ENCODE measurements around the gene INAFM1.
"Not testable (repeated sequence)": the region's sequence is repeated elsewhere in the genome, so short reads cannot be mapped to it uniquely, and the experiment has no call there.

Gene INAFM1

GRCh38 chr19:47271949-47272348 is 2.7 kb upstream of the INAFM1 start:
- no peak for DNase-seq

- no peak for DNase-seq
These were observed 2.0 kb upstream of the INAFM1 start for GRCh38 chr19:47272448-47273312.

- peak; percentile 93 for DNase-seq
These were observed 1.2 kb upstream of the INAFM1 start for GRCh38 chr19:47273313-47274070.

GRCh38 chr19:47274891-47275761 is 441 bp downstream of the INAFM1 start:
- no peak for DNase-seq

GRCh38 chr19:47275791-47276461 is 1.2 kb downstream of the INAFM1 start:
- DNase-seq: no peak

- not testable (repeated sequence) for DNase-seq
These were observed 1.8 kb downstream of the INAFM1 start for GRCh38 chr19:47276513-47276912.

GRCh38 chr19:47280183-47280797 is 5.6 kb downstream of the INAFM1 start:
- peak; percentile 39 for DNase-seq

GRCh38 chr19:47283405-47284059 is 8.8 kb downstream of the INAFM1 start:
- no peak for DNase-seq

- DNase-seq: peak; percentile 49
These were observed 9.7 kb downstream of the INAFM1 start for GRCh38 chr19:47284324-47284899.

GRCh38 chr19:47296036-47296435 is 21.4 kb downstream of the INAFM1 start:
- peak; percentile 85 for DNase-seq

GRCh38 chr19:47300867-47301266 is 26.2 kb downstream of the INAFM1 start:
- DNase-seq: not testable (repeated sequence)

GRCh38 chr19:47302249-47302648 is 27.6 kb downstream of the INAFM1 start:
- DNase-seq: peak; percentile 69

- no peak for DNase-seq
These were observed 29.3 kb downstream of the INAFM1 start for GRCh38 chr19:47303966-47304365.

- DNase-seq: peak; percentile 73
These were observed 30.6 kb downstream of the INAFM1 start for GRCh38 chr19:47305309-47305751.

GRCh38 chr19:47306303-47306702 is 31.6 kb downstream of the INAFM1 start:
- no peak for DNase-seq

GRCh38 chr19:47309038-47309437 is 34.4 kb downstream of the INAFM1 start:
- no peak for DNase-seq

- DNase-seq: peak; percentile 83
These were observed 34.9 kb downstream of the INAFM1 start, which contains the start of gene C5AR1 for GRCh38 chr19:47309608-47310007. C5AR1 (plus strand) TSS chr19:47309861; CDS start chr19:47309896, 35 bp downstream.

- no peak for DNase-seq
These were observed 35.6 kb downstream of the INAFM1 start for GRCh38 chr19:47310323-47310722.

- peak; percentile 92 for DNase-seq
These were observed 36.1 kb downstream of the INAFM1 start for GRCh38 chr19:47310819-47311218.

- no peak for DNase-seq
These were observed 37.8 kb downstream of the INAFM1 start for GRCh38 chr19:47312366-47313006.
